Measurements from ENCODE around the gene DNAJB1. TPM values are rescaled to one million over a fixed set of nuclear protein-coding genes. Genes with fewer than 3 reads are reported as not detected.
"Not testable (repeated sequence)": the region's sequence is repeated elsewhere in the genome, so short reads cannot be mapped to it uniquely, and the experiment has no call there.

Gene DNAJB1
- total RNA-seq, 1 donor from 2014 or later = 61.6 TPM

DNA sequence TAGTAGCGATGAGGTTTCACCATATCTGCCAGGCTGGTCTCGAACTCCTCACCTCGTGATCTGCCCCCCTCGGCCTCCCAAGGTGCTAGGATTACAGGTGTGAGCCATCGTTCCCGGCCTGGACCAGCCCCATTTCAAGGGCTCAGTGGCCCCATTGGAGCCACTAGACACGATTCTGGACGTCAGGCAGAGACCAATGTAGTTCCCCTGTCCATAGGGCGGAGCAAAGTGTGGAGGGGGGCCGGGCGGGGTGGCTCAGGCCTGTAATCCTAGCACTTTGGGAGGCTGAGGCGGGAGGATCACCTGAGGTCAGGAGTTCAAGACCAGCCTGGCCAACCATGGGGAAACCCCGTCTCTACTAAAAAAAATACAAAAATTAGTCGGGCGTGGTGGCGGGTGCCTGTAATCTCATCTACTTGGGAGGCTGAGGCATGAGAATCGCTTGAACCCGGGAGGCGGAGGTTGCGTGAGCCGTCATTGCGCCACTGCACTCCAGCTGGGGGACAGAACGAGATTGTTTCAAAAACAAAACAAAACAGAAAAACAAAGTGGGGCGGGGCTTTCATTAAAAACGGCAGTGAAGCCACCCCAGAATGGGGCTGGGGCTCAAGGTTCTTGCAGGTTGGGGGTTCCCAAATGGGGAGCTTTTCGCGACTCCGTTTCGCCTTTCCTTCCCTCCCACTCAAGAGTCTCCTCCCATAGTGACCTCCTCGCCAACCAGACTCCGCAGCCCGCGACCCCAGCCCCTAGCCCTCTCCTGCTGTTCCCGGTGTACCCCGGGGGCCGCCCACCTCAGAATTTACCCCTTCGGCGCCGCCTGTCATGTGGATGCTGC, 10.4 kb upstream of the DNAJB1 start:
- DNase-seq (ENCODE audit: low spot score) = no peak

DNA sequence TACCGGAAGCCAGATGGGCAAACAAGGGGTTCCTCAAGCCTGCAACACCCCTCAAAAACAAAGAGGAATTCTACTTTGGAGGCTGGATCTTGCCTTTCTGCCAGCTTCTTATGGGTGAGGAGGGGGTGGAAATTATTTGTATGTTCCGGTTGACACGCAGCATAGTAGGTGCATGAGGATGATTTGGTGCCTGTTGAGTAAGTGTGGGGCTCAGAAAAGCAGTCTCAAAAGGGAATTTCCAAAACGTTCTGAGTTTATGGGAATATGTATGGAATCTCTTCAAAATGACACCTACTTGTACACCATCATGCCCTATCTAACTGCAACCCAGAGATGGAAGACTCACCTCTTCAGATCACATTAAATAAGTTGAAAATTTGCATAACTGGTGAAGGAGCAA, 8.2 kb upstream of the DNAJB1 start:
- intact Hi-C loops (cut with DNase I) = no loop called here
- no peak for DNase-seq (ENCODE audit: low spot score)

More for the DNA sequence above, 10.4 kb upstream of the DNAJB1 start:
- intact Hi-C loops (cut with DNase I) = no loop called here

DNA sequence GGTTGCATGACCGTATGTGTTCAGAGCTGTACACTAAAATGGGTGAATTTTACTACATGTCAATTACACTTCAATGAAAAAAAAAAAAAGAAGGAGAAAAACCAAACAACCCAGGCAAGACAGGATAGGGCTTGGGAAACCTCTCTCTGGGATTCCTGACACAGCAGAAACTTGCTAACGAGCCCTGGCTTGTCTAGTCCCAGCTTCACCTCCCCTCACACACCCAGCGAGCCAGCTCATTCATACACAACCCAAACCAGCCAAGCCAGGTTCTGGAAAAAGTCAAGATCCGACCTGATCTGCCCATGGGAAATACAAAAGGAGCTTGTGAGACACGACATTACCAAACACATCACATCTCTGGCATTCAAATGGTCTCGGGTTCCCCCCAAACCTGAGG, 7.5 kb upstream of the DNAJB1 start:
- no peak for DNase-seq (ENCODE audit: low spot score)
- intact Hi-C loops (cut with DNase I) = no loop called here

DNA sequence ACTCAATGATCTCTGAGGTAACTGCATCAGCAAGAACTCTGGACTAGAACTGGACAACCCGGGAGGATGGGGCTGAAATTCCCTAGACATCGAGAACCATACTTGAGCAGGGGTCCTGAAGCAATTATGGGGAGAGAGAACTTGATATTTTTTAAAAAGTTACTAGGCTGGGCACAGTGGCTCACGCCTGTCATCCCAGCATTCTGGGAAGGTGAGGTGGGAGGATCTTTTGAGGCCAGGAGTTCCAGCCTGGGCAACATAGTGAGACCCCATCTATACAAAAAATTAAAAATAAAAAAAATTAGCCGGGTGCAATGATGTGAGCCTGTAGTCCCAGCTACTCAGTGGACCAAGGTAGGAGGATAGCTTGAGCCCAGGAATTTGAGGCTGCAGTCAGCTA, 2.3 kb upstream of the DNAJB1 start:
- intact Hi-C loops (cut with DNase I) = no loop called here
- no peak for DNase-seq (ENCODE audit: low spot score)

DNA sequence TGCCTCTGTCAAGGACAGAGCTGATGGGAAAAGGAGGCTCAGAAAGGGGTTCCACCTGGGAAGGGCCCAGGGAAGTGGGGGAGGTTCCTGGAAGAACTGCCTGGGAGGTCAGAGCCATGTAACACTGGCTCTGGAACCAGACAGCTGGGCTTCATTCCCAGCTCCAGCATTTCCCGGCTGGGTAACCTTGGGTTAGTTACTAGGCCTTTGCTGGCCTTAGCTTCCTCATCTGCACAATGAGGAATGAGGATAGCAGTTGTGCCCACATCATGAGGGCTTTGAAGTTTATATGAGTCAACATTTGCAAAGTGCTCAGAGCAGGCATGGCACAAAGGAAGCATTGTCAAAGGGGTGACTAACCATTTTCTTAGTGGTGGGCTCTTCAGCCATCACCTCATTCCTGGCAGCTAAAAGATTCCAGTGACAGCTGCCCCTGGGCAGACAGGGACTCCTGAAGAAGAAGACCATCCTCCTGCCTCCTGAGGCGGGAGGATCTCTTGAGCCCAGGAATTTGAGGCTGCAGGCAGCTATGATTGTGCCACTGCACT, 1.7 kb upstream of the DNAJB1 start:
- intact Hi-C loops (cut with DNase I) = no loop called here
- DNase-seq (ENCODE audit: low spot score) = no peak

DNA sequence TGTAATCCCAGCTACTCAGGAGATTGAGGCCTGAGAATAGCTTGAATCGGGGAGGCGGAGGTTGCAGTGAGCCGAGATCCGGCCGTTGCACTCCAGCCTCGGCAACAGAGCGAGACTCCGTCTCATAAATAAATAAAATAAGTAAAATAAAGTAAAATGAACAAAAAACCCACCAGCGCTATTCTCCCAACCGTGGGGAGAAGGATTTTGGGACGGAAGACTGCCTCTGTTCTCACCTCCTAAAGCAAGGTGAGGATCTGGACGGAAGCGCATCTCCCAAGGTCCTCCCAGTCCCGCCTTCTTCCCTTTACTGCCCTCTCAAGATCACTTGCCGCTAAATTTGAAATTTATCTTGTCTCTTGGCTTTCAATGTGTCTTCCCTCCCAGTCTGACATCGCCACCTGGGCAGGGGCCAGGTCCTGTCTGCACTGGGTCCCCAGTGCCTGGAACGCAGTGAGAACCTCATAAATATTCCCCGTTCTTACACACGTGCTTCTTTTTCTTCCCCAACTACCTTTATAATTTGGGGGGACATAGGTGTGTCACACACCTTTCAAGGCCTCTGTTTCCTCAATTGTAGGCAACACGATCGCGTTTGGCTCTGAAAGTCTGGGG, 1.2 kb upstream of the DNAJB1 start:
- no peak for DNase-seq (ENCODE audit: low spot score)
- intact Hi-C loops (cut with DNase I) = no loop called here

DNA sequence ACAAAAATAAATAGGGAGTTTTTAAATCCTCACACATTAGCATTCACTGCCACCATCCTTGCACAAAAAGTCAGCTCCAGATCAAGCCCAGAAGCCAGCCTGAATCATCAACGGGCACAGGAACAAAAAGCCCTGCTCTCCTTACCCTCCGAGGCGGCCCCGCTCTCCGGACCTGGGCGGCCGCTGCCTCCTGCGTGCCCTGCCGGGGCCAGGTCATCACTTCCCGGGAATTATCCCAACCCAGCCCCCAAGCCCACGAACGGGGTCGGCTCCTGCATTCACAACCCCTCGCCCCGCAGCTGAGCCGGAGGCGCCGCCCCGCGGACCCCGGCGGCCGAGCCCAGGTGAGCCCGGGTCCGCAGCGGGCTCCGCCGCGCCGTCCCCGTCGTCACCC, 754 bp downstream of the DNAJB1 start:
- intact Hi-C loops (cut with DNase I) = no loop called here

DNA sequence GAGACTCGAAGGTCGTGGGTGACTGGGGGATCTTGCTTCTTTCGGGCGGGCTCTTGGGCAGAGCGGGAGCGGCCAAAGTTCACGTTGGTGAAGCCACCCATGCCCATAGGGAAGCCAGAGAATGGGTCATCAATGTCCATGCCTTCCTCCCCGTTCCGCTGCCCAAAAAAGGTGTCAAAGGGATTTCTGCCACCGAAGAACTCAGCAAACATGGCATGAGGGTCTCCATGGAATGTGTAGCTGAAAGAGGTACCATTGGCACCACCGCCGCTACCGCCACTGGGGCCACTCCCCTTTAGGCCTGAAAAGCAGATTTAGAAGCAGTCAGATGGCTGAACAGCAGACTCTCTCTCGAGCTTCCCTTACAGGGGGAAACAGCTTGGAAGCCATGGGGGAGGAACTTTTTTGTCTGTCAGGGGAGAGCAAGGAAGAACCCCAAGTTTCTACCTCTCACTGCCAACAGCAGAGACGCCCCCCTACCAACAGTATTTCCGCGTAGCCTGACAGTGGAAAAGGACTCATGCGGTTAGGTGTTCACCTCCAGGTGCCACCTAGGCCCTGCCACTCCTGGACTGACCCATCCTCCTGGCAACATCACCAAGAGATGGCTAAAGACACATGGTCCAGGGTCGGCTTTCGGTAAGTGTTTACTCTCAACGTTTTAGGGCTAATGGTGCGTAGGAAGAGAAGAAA, 1.3 kb downstream of the DNAJB1 start:
- intact Hi-C loops (cut with DNase I) = no loop called here
- no peak for DNase-seq (ENCODE audit: low spot score)

More for the DNA sequence above, 754 bp downstream of the DNAJB1 start:
- no peak for DNase-seq (ENCODE audit: low spot score)

DNA sequence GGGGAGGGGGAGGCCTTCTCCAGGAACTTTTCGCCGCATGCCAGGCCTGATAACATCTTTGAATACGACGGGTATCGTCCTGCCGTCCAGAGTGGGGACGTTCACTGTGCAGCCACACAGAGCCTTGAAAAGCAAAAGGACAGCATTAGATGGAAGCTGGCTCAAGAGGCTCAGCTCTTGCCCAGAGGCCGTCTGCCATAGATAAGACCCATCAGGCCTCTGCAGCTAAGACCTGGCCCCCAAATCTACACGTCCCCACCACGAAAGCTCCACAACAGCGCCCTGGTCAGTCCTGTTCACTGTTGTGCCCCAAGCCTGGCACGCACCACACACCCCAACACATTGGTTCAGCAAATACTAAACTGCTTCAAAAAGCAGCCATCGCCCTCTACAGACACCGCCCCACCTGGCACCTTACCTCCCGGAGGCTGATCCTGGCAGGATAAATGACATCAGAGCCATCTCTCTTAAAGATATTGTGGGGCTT, 2.1 kb downstream of the DNAJB1 start:
- intact Hi-C loops (cut with DNase I) = no loop called here
- DNase-seq (ENCODE audit: low spot score) = no peak

DNA sequence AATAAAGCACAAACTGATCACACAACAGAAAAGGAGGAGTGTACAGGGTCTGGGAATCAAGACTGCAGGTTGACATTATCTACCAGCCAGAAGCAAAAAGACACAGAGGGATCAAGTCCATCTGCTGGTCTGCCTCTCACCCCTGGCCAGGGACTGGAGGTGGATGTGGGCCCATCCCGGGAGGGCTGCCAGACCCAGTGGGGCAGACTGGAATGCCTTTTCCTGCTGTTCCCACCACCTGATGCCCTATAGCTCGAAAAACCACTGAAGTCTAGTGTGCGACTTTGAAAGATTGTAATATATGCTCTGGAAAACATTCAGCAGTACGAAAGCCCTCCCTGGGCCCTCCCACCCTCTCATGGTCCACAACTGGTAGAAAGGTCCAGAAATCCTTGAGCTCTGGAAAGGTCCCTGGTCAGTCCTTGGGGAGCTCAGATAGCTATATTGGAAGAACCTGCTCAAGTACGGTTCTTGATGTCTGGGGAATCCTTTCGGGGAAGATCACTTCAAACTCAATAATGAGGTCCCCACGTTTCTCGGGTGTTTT, 2.6 kb downstream of the DNAJB1 start:
- intact Hi-C loops (cut with DNase I) = no loop called here
- no peak for DNase-seq (ENCODE audit: low spot score)

DNA sequence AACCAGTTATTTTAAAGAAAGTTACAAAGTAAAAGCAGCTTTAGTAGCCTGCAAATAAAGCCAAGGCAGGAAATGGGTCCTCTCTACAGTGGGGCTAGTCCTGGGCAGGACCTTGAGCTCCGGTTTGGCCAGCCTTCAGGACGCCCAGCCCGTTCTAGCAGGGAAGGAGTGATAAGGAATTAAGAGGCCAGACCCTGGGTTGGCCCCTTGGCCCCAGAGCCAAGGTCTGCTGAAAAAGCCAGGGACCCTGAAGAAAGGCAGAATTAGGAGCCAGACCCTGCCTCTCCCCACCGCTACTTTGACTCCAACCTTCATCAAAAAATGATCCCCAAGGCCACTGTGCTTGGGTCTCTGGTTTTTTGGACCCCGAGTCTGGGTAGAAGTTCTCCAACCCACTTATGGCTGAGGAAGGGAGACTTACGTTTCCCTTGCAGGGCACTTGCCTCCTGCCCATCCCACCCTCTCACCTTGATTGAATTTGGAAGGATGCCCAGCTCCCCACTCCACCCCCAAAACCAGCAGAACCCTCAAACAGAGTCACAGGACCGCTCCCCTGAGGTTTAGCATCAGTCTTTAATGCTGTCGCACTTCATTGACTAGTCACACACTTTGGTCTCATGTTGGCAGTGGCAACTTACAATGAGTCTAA, 3.9 kb downstream of the DNAJB1 start:
- DNase-seq (ENCODE audit: low spot score) = no peak
- intact Hi-C loops (cut with DNase I) = no loop called here

DNA sequence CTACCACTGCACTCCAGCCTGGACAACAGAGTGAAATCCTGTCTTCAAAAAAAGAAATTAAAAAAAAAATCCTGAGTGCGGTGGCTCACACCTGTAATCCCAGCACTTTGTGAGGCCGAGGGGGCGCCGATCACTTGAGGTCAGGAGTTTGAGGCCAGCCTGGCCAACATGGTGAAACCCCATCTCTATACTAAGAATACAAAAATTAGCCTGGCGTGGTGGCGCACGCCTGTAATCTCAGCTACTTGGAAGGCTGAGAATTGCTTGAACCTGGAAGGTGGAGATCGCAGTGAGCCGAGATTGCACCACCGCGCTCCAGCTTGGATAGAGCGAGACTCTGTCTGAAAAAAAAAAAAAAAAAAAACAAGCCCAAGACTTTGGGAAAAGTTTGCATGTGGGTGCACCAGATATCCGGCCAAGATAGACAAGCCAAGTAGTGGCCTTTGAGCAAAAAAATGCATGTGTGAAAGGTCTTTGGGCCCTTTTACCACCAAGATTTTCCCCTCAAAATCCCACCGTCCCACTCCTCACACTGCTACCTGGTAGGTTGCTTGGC, 5.7 kb downstream of the DNAJB1 start:
- no peak for DNase-seq (ENCODE audit: low spot score)
- intact Hi-C loops (cut with DNase I) = no loop called here

DNA sequence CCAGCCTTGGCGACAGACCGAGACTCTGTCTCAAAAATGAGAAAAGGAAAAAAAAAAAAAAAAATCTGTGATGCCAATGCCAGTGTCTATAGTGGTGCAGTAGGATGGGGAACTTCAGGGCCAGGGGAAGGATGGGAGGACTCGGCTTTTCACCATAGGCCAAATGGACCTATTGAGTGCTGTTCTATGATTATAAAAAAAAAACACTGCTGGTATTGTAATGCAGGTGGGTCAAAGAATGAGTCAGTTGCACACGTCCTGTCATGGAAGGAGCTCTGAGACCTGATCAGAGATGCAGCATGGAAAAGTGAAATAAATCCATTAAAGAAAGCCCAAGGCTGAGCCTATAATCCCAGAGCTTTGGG, 7.0 kb downstream of the DNAJB1 start:
- intact Hi-C loops (cut with DNase I) = no loop called here
- no peak for DNase-seq (ENCODE audit: low spot score)

DNA sequence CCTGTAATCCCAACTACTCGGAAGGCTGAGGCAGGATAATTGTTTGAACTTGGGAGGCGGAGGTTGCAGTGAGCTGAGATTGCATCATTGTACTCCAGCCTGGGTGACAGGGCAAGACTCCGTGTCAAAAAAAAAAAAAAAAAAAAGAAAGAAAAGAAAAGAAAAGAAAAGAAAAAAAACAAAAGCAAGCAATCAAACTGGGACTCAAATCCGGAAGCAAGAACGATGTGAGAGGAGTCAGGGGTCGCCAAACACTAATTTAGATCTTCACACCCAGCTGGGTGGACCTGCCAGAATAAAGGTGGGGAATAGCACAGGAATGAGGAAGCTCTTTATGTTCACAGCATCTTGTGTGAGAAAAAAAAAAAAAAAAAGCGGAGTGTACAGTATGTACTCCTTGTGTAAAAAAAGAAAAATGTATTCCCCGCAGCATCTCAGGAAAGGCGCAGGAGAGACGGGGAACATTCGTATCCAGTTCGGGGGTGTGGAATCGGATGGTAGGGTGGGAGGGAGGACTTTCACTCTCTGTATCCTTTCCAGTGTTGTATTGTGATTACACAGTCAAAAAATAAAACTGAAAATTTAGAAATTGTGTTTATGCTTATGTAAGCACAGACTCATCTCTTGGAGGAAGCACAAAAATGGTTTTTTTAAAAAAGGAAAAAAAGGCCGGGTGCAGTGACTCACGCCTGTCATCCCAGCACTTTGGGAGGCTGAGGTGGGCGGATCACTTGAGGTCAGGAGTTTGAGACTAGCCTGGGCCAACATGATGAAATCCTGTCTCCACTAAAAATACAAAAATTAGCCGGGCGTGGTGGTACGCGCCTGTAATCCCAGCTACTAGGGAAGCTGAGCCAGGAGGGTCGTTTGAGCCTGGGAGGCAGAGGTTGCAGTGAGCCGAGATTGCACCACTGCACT, 7.6 kb downstream of the DNAJB1 start:
- intact Hi-C loops (cut with DNase I) = no loop called here

DNA sequence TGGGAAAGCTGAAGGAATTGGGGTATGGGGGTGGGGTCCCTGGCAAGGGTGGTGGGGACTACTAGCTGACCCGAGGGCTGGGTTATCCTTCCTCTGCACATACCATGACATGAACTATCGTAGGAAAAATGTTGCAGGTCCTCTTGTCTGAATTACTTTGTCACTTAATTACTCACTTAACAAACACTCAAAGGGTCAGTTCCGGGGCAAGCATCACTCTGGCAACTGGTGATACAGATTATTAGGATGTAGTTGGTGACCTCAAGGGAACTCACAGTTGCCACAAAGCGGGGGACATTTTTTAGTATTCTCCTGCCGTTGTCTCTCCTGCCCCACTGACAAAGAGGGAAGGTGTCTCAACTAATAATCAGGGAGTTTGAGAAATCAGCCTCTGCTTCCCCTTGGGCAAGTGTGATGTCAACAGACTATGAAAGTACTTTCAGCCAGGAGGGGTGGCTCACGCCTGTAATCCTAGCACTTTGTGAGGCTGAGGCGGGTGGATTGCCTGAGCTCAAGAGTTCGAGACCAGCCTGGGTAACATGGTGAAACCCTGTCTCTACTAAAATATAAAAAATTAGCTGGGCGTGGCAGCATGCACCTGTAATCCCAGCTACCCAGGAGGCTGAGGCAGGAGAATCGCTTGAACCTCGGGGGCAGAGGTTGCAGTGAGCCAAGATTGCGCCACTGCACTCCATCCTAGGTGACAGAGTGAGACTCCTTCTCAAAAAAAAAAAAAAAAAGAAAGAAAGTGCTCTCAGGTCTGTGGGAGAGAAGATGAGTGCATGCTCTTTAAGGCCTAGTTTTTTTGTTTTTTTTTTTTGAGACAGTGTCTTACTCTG, 10.3 kb downstream of the DNAJB1 start:
- no peak for DNase-seq (ENCODE audit: low spot score)
- intact Hi-C loops (cut with DNase I) = no loop called here

More for the DNA sequence above, 7.6 kb downstream of the DNAJB1 start:
- DNase-seq (ENCODE audit: low spot score) = no peak

DNA sequence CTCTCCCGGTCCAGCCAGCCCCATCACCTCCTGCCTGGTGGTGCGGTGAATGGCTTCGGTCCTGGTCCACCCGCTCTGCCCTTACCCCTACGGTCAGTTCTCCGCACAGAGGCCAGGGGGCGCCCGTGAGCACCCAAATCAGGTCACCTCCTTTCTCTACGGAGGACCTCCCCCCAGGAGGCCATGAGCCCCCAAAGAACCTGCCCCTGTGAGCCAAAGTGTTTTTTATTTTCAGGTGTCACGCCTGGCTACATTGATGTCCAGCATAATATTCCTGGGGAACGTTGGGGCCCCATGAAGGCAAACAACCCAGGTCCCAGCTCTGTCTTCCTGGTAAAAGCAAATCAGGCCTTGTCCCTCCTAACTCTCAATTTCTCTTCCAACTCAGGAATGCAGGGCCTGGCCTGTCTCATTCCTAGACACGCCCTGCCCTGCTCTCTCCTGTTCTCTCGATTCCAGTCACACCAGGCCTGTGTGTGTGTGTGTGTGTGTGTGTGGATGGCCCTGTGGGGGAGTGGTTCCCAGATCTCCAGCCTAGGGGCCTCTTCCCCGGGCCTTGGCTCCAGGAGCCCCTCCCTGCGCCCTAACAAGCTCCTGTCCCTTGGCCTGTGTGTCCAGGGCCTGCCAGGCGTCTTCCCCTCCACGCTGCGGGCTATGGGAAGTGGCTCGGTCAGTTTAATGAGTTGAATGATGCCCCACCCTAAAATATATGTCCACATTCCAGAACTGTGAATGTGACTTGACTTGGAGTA, 12.5 kb downstream of the DNAJB1 start:
- DNase-seq (ENCODE audit: low spot score) = no peak
- intact Hi-C loops (cut with DNase I) = no loop called here

DNA sequence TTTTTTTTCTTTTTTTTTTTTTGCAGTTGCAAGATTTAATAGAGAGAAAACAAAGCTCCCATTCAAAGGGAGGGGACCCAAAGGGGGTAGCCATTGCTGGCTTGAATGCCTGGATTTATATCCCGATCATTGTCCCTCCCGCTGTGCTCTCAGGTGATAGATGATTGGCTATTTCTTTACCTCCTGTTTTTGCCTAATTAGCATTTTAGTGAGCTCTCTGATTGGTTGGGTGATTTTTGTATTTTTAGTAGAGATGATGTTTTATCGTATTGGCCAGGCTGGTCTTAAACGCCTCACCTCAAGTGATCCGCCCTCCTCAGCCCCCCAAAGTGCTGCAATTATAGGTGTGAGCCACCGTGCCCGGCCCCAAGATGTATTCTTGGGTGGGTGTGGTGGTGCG, 13.6 kb downstream of the DNAJB1 start:
- DNase-seq (ENCODE audit: low spot score); intact Hi-C loops (cut with DNase I): not testable (repeated sequence)

All from cardiac septum (tissue), 1 donor.